ENCODE data around the gene ATRNL1. TPM values are rescaled to one million over a fixed set of nuclear protein-coding genes. Genes with fewer than 3 reads are reported as not detected.
A peak's percentile ranks its signal among the peaks of the same experiment; 100 is the strongest.

The ATRNL1 gene
- total RNA-seq, 8 experiments from 2014 or later: 1.8 to 49.5 (median 26.9) TPM

- H3K27ac ChIP-seq: no peak overlapping the region
- peak; percentile 38 to 71 (median 60) for ATAC-seq (replicated peaks in 6 of 8)
- H3K4me3 ChIP-seq: no peak overlapping the region
- in situ Hi-C loops (cut with MboI; ENCODE audit: low pct_unique_long_range_greater_than_20kb in 2 of 9, low sequenced_read_pairs in 9 of 9, unreplicated experiment in 9 of 9): loop anchor here in 2 of 9 experiments (25.0 kb wide), 2 partner anchors 433 to 458 kb away; partner anchors contain the start of gene GFRA1 (in 1 of the 2)
- no peaks in the 10 kb centered on the region for H3K4me1 ChIP-seq (replicated peaks in 1 of 2)
- 31 to 100% (median 72%) methylated on average over 1 to 3 of the region's 3 CpGs for WGBS, 10 experiments
These were observed 736.5 kb downstream of the ATRNL1 start for GRCh38 chr10:115829521-115830205.

- Histone ChIP-seq H3K27ac (no peak overlapping the region), H3K4me3 (no peak overlapping the region), H3K4me1 (replicated peaks in 1 of 2) (no peaks in the 10 kb centered on the region)
- in situ Hi-C loops (cut with MboI; ENCODE audit: low pct_unique_long_range_greater_than_20kb in 2 of 9, low sequenced_read_pairs in 9 of 9, unreplicated experiment in 9 of 9): loop anchor here in 2 of 9 experiments (25.0 kb wide), 2 partner anchors 432 to 457 kb away; partner anchors contain the start of gene GFRA1 (in 1 of the 2)
- WGBS, 10 experiments: 63 to 100% (median 82%) methylated on average over 1 to 3 of the region's 3 CpGs; no CpG with 5 or more reads in 6 of the 10 experiments
- no peak for ATAC-seq (replicated peaks in 6 of 8)
These were observed 737.3 kb downstream of the ATRNL1 start for GRCh38 chr10:115830265-115830970.

GRCh38 chr10:115831016-115831415 is 737.9 kb downstream of the ATRNL1 start:
- Histone ChIP-seq H3K27ac (no peak overlapping the region), H3K4me1 (replicated peaks in 1 of 2) (no peaks in the 10 kb centered on the region), H3K4me3 (no peak overlapping the region)
- no peak for ATAC-seq (replicated peaks in 6 of 8)
- in situ Hi-C loops (cut with MboI; ENCODE audit: low pct_unique_long_range_greater_than_20kb in 2 of 9, low sequenced_read_pairs in 9 of 9, unreplicated experiment in 9 of 9): loop anchor here in 2 of 9 experiments (25.0 kb wide), 2 partner anchors 431 to 456 kb away; partner anchors contain the start of gene GFRA1 (in 1 of the 2)
- 50 to 83% (median 79%) methylated on average over 1 to 8 of the region's 8 CpGs for WGBS, 10 experiments

- WGBS, 10 experiments: 45 to 100% (median 73%) methylated on average over 1 to 4 of the region's 4 CpGs; no CpG with 5 or more reads in 1 of the 10 experiments
- H3K4me1 ChIP-seq (replicated peaks in 1 of 2): no peaks in the 10 kb centered on the region
- in situ Hi-C loops (cut with MboI; ENCODE audit: low pct_unique_long_range_greater_than_20kb in 2 of 9, low sequenced_read_pairs in 9 of 9, unreplicated experiment in 9 of 9): loop anchor here in 2 of 9 experiments (25.0 kb wide), 2 partner anchors 429 to 454 kb away; partner anchors contain the start of gene GFRA1 (in 1 of the 2)
- H3K27ac ChIP-seq: no peak overlapping the region
- ATAC-seq (replicated peaks in 6 of 8): no peak
- no peak overlapping the region for H3K4me3 ChIP-seq
These were observed 740.0 kb downstream of the ATRNL1 start for GRCh38 chr10:115833119-115833518.

GRCh38 chr10:115844591-115844990 is 751.4 kb downstream of the ATRNL1 start:
- WGBS, 10 experiments: 29 to 78% (median 61%) methylated on average over 2 to 3 of the region's 3 CpGs
- in situ Hi-C loops (cut with MboI; ENCODE audit: low pct_unique_long_range_greater_than_20kb in 2 of 9, low sequenced_read_pairs in 9 of 9, unreplicated experiment in 9 of 9): loop anchor here in 2 of 9 experiments (25.0 kb wide), 2 partner anchors 418 to 443 kb away; partner anchors contain the start of gene GFRA1 (in 1 of the 2)

GRCh38 chr10:115845921-115846320 is 752.8 kb downstream of the ATRNL1 start:
- Histone ChIP-seq H3K4me1 (replicated peaks in 1 of 2) (peaks cover 5 to 6% of the 10 kb centered on the region in 2 donors), H3K27ac (no peak overlapping the region), H3K4me3 (no peak overlapping the region)
- WGBS, 10 experiments: 54 to 100% (median 100%) methylated on average over 1 of the region's 1 CpG
- ATAC-seq (replicated peaks in 6 of 8): peak in 1 of 8 experiments; percentile 53
- in situ Hi-C loops (cut with MboI; ENCODE audit: low pct_unique_long_range_greater_than_20kb in 2 of 9, low sequenced_read_pairs in 9 of 9, unreplicated experiment in 9 of 9): loop anchor here in 2 of 9 experiments (25.0 kb wide), 2 partner anchors 416 to 441 kb away; partner anchors contain the start of gene GFRA1 (in 1 of the 2)

More at GRCh38 chr10:115844591-115844990, 751.4 kb downstream of the ATRNL1 start:
- Histone ChIP-seq H3K4me3 (no peak overlapping the region), H3K27ac (no peak overlapping the region), H3K4me1 (replicated peaks in 1 of 2) (peaks cover 5 to 6% of the 10 kb centered on the region in 2 donors)
- ATAC-seq (replicated peaks in 6 of 8): peak; percentile 65 to 81 (median 72)

GRCh38 chr10:115846528-115846927 is 753.4 kb downstream of the ATRNL1 start:
- Histone ChIP-seq H3K4me3 (no peak overlapping the region), H3K4me1 (replicated peaks in 1 of 2) (peaks cover 9 to 10% of the 10 kb centered on the region in 2 donors), H3K27ac (no peak overlapping the region)
- WGBS, 10 experiments: 17 to 100% (median 70%) methylated on average over 1 of the region's 1 CpG; no CpG with 5 or more reads in 5 of the 10 experiments
- no peak for ATAC-seq (replicated peaks in 6 of 8)
- in situ Hi-C loops (cut with MboI; ENCODE audit: low pct_unique_long_range_greater_than_20kb in 2 of 9, low sequenced_read_pairs in 9 of 9, unreplicated experiment in 9 of 9): loop anchor here in 2 of 9 experiments (25.0 kb wide), 2 partner anchors 416 to 441 kb away; partner anchors contain the start of gene GFRA1 (in 1 of the 2)

- Histone ChIP-seq H3K4me3 (no peak overlapping the region), H3K4me1 (replicated peaks in 1 of 2) (peaks cover 9 to 13% of the 10 kb centered on the region in 2 donors), H3K27ac (no peak overlapping the region)
- in situ Hi-C loops (cut with MboI; ENCODE audit: low pct_unique_long_range_greater_than_20kb in 2 of 9, low sequenced_read_pairs in 9 of 9, unreplicated experiment in 9 of 9): loop anchor here in 2 of 9 experiments (25.0 kb wide), 2 partner anchors 413 to 438 kb away; partner anchors contain the start of gene GFRA1 (in 1 of the 2)
- 58 to 100% (median 82%) methylated on average over 1 to 2 of the region's 2 CpGs; no CpG with 5 or more reads in 4 of the 10 experiments for WGBS, 10 experiments
- ATAC-seq (replicated peaks in 6 of 8): no peak
These were observed 756.0 kb downstream of the ATRNL1 start for GRCh38 chr10:115849197-115849596.

GRCh38 chr10:115850666-115851065 is 757.5 kb downstream of the ATRNL1 start:
- no peak for ATAC-seq (replicated peaks in 6 of 8)
- peaks cover 3 to 6% of the 10 kb centered on the region in 2 donors for H3K4me1 ChIP-seq (replicated peaks in 1 of 2)
- H3K27ac ChIP-seq: no peak overlapping the region
- no peak overlapping the region for H3K4me3 ChIP-seq
- WGBS, 10 experiments: 29 to 100% (median 89%) methylated on average over 1 of the region's 1 CpG; no CpG with 5 or more reads in 1 of the 10 experiments
- in situ Hi-C loops (cut with MboI; ENCODE audit: low pct_unique_long_range_greater_than_20kb in 2 of 9, low sequenced_read_pairs in 9 of 9, unreplicated experiment in 9 of 9): no loop called here

- 39 to 100% (median 83%) methylated on average over 1 to 5 of the region's 5 CpGs; no CpG with 5 or more reads in 1 of the 10 experiments for WGBS, 10 experiments
- peak in 5 of 8 experiments; percentile 18 to 76 (median 57) for ATAC-seq (replicated peaks in 6 of 8)
These were observed 758.5 kb downstream of the ATRNL1 start for GRCh38 chr10:115851695-115852094.

GRCh38 chr10:115854740-115855435 is 761.7 kb downstream of the ATRNL1 start:
- H3K4me1 ChIP-seq (replicated peaks in 1 of 2): peaks cover 10 to 17% of the 10 kb centered on the region in 2 donors
- in situ Hi-C loops (cut with MboI; ENCODE audit: low pct_unique_long_range_greater_than_20kb in 2 of 9, low sequenced_read_pairs in 9 of 9, unreplicated experiment in 9 of 9): no loop called here

More at GRCh38 chr10:115851695-115852094, 758.5 kb downstream of the ATRNL1 start:
- no peak overlapping the region for H3K4me3 ChIP-seq
- H3K27ac ChIP-seq: no peak overlapping the region
- in situ Hi-C loops (cut with MboI; ENCODE audit: low pct_unique_long_range_greater_than_20kb in 2 of 9, low sequenced_read_pairs in 9 of 9, unreplicated experiment in 9 of 9): no loop called here
- peaks cover 7 to 10% of the 10 kb centered on the region in 2 donors for H3K4me1 ChIP-seq (replicated peaks in 1 of 2)

GRCh38 chr10:115856580-115856979 is 763.4 kb downstream of the ATRNL1 start:
- in situ Hi-C loops (cut with MboI; ENCODE audit: low pct_unique_long_range_greater_than_20kb in 2 of 9, low sequenced_read_pairs in 9 of 9, unreplicated experiment in 9 of 9): no loop called here
- WGBS, 10 experiments: 0 to 100% (median 56%) methylated on average over 1 to 6 of the region's 6 CpGs; no CpG with 5 or more reads in 7 of the 10 experiments
- peaks cover 15 to 28% of the 10 kb centered on the region in 2 donors for H3K4me1 ChIP-seq (replicated peaks in 1 of 2)
- ATAC-seq (replicated peaks in 6 of 8): peak in 3 of 8 experiments; percentile 33 to 45 (median 37)
- no peak overlapping the region for H3K27ac ChIP-seq
- H3K4me3 ChIP-seq: no peak overlapping the region

More at GRCh38 chr10:115854740-115855435, 761.7 kb downstream of the ATRNL1 start:
- Histone ChIP-seq H3K27ac (no peak overlapping the region), H3K4me3 (no peak overlapping the region)
- no peak for ATAC-seq (replicated peaks in 6 of 8)
- 45 to 100% (median 85%) methylated on average over 2 to 6 of the region's 6 CpGs; no CpG with 5 or more reads in 1 of the 10 experiments for WGBS, 10 experiments

All from motor neuron (in vitro differentiated cells).